ENCODE measurements around the gene INPP5F.
A peak's percentile ranks its signal among the peaks of the same experiment; 100 is the strongest.

INPP5F gene

GRCh38 chr10:119723161-119723560 lies 2.7 kb upstream of the INPP5F start:
- TF ChIP-seq, protein P1, sequence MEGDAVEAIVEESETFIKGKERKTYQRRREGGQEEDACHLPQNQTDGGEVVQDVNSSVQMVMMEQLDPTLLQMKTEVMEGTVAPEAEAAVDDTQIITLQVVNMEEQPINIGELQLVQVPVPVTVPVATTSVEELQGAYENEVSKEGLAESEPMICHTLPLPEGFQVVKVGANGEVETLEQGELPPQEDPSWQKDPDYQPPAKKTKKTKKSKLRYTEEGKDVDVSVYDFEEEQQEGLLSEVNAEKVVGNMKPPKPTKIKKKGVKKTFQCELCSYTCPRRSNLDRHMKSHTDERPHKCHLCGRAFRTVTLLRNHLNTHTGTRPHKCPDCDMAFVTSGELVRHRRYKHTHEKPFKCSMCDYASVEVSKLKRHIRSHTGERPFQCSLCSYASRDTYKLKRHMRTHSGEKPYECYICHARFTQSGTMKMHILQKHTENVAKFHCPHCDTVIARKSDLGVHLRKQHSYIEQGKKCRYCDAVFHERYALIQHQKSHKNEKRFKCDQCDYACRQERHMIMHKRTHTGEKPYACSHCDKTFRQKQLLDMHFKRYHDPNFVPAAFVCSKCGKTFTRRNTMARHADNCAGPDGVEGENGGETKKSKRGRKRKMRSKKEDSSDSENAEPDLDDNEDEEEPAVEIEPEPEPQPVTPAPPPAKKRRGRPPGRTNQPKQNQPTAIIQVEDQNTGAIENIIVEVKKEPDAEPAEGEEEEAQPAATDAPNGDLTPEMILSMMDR (IDR thresholded peaks at IDR 0.05; ENCODE audit: borderline replicate concordance, control extremely low read depth, extremely low read depth, insufficient read depth, missing control alignments): no peak
- in situ Hi-C loops (cut with MboI; ENCODE audit: low sequenced_read_pairs, unreplicated experiment): no loop called here
- DNase-seq (ENCODE audit: low spot score): no peak

DNA sequence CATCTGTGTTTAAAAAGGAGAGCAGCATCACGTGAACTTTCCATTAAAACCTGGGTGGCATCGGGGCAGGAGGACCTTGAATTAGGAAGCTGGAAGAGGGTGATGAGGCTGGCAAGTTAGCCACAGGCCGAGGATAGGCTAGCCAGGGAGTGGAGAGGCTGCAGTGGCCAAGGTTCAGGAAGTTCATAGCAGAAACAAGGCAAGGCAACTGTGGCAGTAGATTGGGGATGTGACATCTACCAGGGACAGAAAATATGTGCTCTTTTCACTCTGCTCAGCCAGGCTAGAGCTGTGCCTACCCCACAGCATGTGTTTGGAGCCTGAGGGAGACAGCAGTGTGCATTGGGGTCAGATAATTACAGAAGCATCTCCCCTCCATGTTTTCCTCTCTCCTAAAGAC lies 2.2 kb upstream of the INPP5F start:
- no peak for DNase-seq (ENCODE audit: low spot score)
- in situ Hi-C loops (cut with MboI; ENCODE audit: low sequenced_read_pairs, unreplicated experiment): no loop called here
- TF ChIP-seq, protein P1 (IDR thresholded peaks at IDR 0.05; ENCODE audit: borderline replicate concordance, control extremely low read depth, extremely low read depth, insufficient read depth, missing control alignments): no peak

DNA sequence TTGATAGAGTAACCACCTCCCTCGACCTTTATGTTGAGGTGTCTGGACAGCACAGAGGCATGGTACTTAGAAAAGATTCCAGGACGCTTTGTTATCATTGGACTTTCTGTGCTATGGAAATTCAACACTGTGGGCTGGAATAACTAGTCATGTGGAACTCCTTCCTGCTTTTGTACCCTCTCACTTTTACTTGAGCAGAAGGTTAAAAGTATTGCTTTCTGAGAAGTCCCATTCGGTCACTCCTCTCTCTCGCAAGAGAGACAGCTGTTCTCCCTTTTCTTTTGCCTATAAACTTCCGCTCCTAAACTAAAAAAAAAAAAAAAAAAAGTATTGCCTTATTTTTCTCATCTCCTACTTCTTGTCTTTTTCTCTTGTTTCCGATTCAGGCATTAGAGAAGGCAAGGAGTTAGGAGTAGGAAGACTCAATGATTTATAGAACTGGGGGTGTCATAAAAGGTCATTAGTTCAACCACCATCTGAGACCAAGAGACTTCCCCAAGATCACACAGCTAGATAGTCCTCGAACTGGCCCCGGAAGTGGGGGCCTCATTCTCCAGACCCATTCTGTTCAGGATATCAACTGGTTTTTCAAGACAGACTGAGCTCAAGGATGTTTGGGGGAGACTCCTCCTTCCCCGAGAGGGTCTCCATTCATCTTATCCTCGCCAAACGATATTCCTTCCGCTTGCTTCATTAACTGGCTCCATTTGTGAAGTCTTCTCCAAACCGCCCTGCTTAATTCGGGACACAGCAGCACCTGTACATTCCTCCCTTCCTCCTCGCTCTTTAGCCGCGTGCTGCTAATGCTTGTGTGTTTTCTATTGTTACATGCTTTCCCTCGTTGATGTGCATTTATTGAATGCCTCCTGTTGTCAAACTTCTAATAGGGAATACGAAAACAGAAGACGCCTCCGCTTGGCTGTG lies 995 bp upstream of the INPP5F start:
- TF ChIP-seq, protein P1 (IDR thresholded peaks at IDR 0.05; ENCODE audit: borderline replicate concordance, control extremely low read depth, extremely low read depth, insufficient read depth, missing control alignments): no peak
- DNase-seq (ENCODE audit: low spot score): peak; percentile 56
- in situ Hi-C loops (cut with MboI; ENCODE audit: low sequenced_read_pairs, unreplicated experiment): loop anchor here (5.0 kb wide), 1 partner anchor 33 kb away; no protein-coding TSS in a partner anchor

- TF ChIP-seq, protein P1 (IDR thresholded peaks at IDR 0.05; ENCODE audit: borderline replicate concordance, control extremely low read depth, extremely low read depth, insufficient read depth, missing control alignments): no peak
- no peak for DNase-seq (ENCODE audit: low spot score)
- in situ Hi-C loops (cut with MboI; ENCODE audit: low sequenced_read_pairs, unreplicated experiment): loop anchor here (5.0 kb wide), 1 partner anchor 33 kb away; no protein-coding TSS in a partner anchor
Observed at GRCh38 chr10:119725517-119725827, 378 bp upstream of the INPP5F start.

DNA sequence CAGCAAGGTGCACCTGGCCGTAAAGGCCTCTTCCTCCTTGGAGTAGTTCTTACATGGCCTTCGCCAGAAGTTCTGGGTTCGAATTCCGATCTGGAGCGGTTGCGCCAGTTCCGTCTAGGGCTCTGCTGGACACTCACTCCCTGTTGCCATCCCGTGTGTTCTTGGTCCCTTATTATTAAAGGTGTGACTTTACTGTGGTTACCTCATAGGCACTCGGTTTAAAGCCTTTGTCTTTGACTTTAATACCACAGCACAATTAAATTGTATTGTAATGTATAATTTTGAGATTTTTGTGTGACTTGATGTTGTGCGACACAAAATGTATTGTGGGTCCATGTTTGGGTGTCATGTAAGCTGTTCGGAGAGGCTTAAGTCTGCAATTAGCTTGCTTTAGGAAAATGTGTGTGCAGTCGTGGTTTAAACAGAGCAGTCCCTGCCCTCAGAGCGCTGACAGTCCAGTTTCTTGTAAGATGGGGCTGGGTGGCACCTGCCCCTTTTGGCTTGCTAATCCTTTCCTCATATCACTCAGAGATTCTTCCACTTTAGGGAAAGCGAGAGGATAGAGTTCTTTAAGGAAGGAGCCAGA lies 919 bp downstream of the INPP5F start:
- no peak for DNase-seq (ENCODE audit: low spot score)
- TF ChIP-seq, protein P1 (IDR thresholded peaks at IDR 0.05; ENCODE audit: borderline replicate concordance, control extremely low read depth, extremely low read depth, insufficient read depth, missing control alignments): no peak
- in situ Hi-C loops (cut with MboI; ENCODE audit: low sequenced_read_pairs, unreplicated experiment): loop anchor here (5.0 kb wide), 1 partner anchor 34 kb away; no protein-coding TSS in a partner anchor

GRCh38 chr10:119728172-119728800 lies 2.4 kb downstream of the INPP5F start:
- TF ChIP-seq, protein P1 (IDR thresholded peaks at IDR 0.05; ENCODE audit: borderline replicate concordance, control extremely low read depth, extremely low read depth, insufficient read depth, missing control alignments): no peak
- in situ Hi-C loops (cut with MboI; ENCODE audit: low sequenced_read_pairs, unreplicated experiment): loop anchor here (5.0 kb wide), 1 partner anchor 36 kb away; no protein-coding TSS in a partner anchor

More at GRCh38 chr10:119728172-119728800, 2.4 kb downstream of the INPP5F start:
- DNase-seq (ENCODE audit: low spot score): no peak
